ENCODE measurements around the gene CCT2. TPM values are rescaled to one million over a fixed set of nuclear protein-coding genes. Genes with fewer than 3 reads are reported as not detected.

Gene CCT2
- total RNA-seq, 4 donors from 2014 or later = 57.7 to 108 (median 72.7) TPM

- H3K36me3 ChIP-seq = peaks cover 0 to 6% (median 0%) of the 10 kb centered on the region in 3 donors
- H3K4me1 ChIP-seq = peaks cover 0 to 13% (median 0%) of the 10 kb centered on the region in 4 donors
- no peaks in the 10 kb centered on the region for H3K27me3 ChIP-seq
- WGBS, 2 donors = 70 to 73% methylated on average over 6 of the region's 6 CpGs
- TF ChIP-seq EP300 (IDR thresholded peaks at IDR 0.05) (no peak), POLR2A (IDR thresholded peaks at IDR 0.05) (no peak)
- TF ChIP-seq, protein P1, sequence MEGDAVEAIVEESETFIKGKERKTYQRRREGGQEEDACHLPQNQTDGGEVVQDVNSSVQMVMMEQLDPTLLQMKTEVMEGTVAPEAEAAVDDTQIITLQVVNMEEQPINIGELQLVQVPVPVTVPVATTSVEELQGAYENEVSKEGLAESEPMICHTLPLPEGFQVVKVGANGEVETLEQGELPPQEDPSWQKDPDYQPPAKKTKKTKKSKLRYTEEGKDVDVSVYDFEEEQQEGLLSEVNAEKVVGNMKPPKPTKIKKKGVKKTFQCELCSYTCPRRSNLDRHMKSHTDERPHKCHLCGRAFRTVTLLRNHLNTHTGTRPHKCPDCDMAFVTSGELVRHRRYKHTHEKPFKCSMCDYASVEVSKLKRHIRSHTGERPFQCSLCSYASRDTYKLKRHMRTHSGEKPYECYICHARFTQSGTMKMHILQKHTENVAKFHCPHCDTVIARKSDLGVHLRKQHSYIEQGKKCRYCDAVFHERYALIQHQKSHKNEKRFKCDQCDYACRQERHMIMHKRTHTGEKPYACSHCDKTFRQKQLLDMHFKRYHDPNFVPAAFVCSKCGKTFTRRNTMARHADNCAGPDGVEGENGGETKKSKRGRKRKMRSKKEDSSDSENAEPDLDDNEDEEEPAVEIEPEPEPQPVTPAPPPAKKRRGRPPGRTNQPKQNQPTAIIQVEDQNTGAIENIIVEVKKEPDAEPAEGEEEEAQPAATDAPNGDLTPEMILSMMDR (IDR thresholded peaks at IDR 0.05) = no peak
- no peaks in the 10 kb centered on the region for H3K9me3 ChIP-seq
- no peak for DNase-seq (ENCODE audit: low spot score in 2 of 2)
- no peak overlapping the region for H3K4me3 ChIP-seq
- no peak overlapping the region for H3K27ac ChIP-seq
Observed at GRCh38 chr12:69555461-69555860, 29.8 kb upstream of the CCT2 start.

DNA sequence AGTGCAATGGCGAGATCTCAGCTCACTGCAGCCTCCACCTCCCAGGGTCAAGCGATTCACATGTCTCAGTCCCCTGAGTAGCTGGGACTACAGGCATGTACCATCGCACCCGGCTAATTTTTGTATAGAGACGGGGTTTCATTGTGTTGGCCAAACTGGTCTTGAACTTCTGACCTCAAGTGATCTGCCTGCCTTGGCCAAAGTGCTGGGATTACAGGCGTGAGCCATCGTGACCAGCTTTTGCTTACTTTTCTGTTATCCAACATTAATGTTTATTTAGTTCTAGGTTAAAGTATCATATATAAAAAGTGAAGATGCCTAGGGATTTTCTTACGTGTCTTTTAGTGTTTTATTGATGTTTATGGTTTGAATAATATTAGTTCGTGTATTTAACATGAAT is 28.9 kb upstream of the CCT2 start:
- no peak for DNase-seq (ENCODE audit: low spot score in 2 of 2)
- TF ChIP-seq, protein P1 (IDR thresholded peaks at IDR 0.05) = no peak
- TF ChIP-seq EP300 (IDR thresholded peaks at IDR 0.05) (no peak), POLR2A (IDR thresholded peaks at IDR 0.05) (no peak)
- Histone ChIP-seq H3K27ac (no peak overlapping the region), H3K9me3 (no peaks in the 10 kb centered on the region), H3K36me3 (peaks cover 0 to 2% (median 0%) of the 10 kb centered on the region in 3 donors), H3K27me3 (no peaks in the 10 kb centered on the region), H3K4me3 (no peak overlapping the region), H3K4me1 (peaks cover 0 to 15% (median 0%) of the 10 kb centered on the region in 4 donors)
- 63 to 64% methylated on average over 9 of the region's 9 CpGs for WGBS, 2 donors

GRCh38 chr12:69563166-69563762 is 22.0 kb upstream of the CCT2 start:
- no peak for TF ChIP-seq POLR2A (IDR thresholded peaks at IDR 0.05)
- no peak for TF ChIP-seq EP300 (IDR thresholded peaks at IDR 0.05)
- TF ChIP-seq, protein P1 (IDR thresholded peaks at IDR 0.05) = no peak
- Histone ChIP-seq H3K27ac (no peak overlapping the region), H3K9me3 (no peaks in the 10 kb centered on the region), H3K27me3 (no peaks in the 10 kb centered on the region), H3K4me3 (no peak overlapping the region), H3K36me3 (peaks cover 0 to 14% (median 0%) of the 10 kb centered on the region in 3 donors), H3K4me1 (peaks cover 0 to 4% (median 0%) of the 10 kb centered on the region in 4 donors)
- 94 to 100% methylated on average over 2 of the region's 2 CpGs for WGBS, 2 donors
- no peak for DNase-seq (ENCODE audit: low spot score in 2 of 2)

DNA sequence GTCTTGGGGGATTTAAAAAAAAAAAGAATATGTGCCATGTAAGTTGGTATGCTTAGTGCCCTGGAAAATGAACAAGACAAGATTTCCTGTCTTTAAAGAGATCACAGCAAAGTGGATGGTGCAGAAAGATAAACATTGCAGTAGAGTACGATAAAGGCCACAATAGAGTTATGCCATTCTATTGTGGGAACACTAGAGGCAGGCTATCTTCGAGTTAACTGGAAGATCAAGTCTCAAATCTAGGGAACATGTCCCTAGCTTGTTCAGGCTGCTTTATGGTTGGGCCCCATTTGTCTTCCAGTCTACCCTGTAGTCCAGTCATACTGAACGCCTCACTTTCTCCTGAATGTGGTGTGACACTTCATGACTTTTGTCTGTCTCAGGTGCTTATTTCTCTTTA is 18.7 kb upstream of the CCT2 start:
- H3K27ac ChIP-seq = no peak overlapping the region
- peaks cover 0 to 2% (median 0%) of the 10 kb centered on the region in 4 donors for H3K4me1 ChIP-seq
- 86 to 89% methylated on average over 3 of the region's 3 CpGs for WGBS, 2 donors
- peaks cover 0 to 27% (median 0%) of the 10 kb centered on the region in 3 donors for H3K36me3 ChIP-seq
- no peak for DNase-seq (ENCODE audit: low spot score in 2 of 2)
- no peak overlapping the region for H3K4me3 ChIP-seq
- H3K9me3 ChIP-seq = no peaks in the 10 kb centered on the region
- TF ChIP-seq POLR2A (IDR thresholded peaks at IDR 0.05) (no peak), EP300 (IDR thresholded peaks at IDR 0.05) (no peak)
- TF ChIP-seq, protein P1 (IDR thresholded peaks at IDR 0.05) = no peak
- H3K27me3 ChIP-seq = no peaks in the 10 kb centered on the region

GRCh38 chr12:69569236-69569635 is 16.0 kb upstream of the CCT2 start:
- H3K36me3 ChIP-seq = peaks cover 0 to 37% (median 0%) of the 10 kb centered on the region in 3 donors
- no peak for DNase-seq (ENCODE audit: low spot score in 2 of 2)
- H3K4me1 ChIP-seq = peaks cover 0 to 2% (median 0%) of the 10 kb centered on the region in 4 donors
- H3K27ac ChIP-seq = no peak overlapping the region
- H3K9me3 ChIP-seq = no peaks in the 10 kb centered on the region
- no peaks in the 10 kb centered on the region for H3K27me3 ChIP-seq
- no peak overlapping the region for H3K4me3 ChIP-seq
- no peak for TF ChIP-seq EP300 (IDR thresholded peaks at IDR 0.05)
- no peak for TF ChIP-seq POLR2A (IDR thresholded peaks at IDR 0.05)
- TF ChIP-seq, protein P1 (IDR thresholded peaks at IDR 0.05) = no peak
- WGBS, 2 donors = 64 to 76% methylated on average over 4 of the region's 4 CpGs
